HFFc6 (cell line): ENCODE data around the gene PLCB3. TPM values are rescaled to one million over a fixed set of nuclear protein-coding genes. Genes with fewer than 3 reads are reported as not detected.

Experiments used
- DNase-seq: peaks from one replicate; pipeline ENCODE4 v3.0.0-alpha.2; 2018
- H3K27ac Mint-ChIP-seq: 2 replicates; pipeline ENCODE4 v1.8.0; 2020; ENCODE audit warnings: mild to moderate bottlenecking, mixed read lengths
- H3K27me3 Mint-ChIP-seq: 2 replicates; pipeline ENCODE4 v1.8.0; 2021; ENCODE audit warnings: mild to moderate bottlenecking, moderate library complexity, mixed read lengths; ENCODE audit not compliant: insufficient read depth
- H3K36me3 Mint-ChIP-seq: 2 replicates; pipeline ENCODE4 v1.8.0; 2021; ENCODE audit warnings: low read depth, mixed read lengths
- H3K4me1 Mint-ChIP-seq: 2 replicates; pipeline ENCODE4 v1.8.0; 2020; ENCODE audit warnings: low read depth, mixed read lengths
- H3K4me3 Mint-ChIP-seq: 2 replicates; pipeline ENCODE4 v1.8.0; 2020; ENCODE audit warnings: mild to moderate bottlenecking, moderate library complexity, mixed read lengths
- H3K9me3 Mint-ChIP-seq: 2 replicates; pipeline ENCODE4 v1.8.0; 2020; ENCODE audit warnings: mild to moderate bottlenecking, mixed read lengths
- total RNA-seq, 6 experiments: library from RNA; stranded (reverse); fragmentation: NEBNext Ultra II Directional; extraction: Animal tissue kit (Norgen Biotek cat#: 25700); gene quantifications; 2 replicates in 1 of 6; 3 replicates in 5 of 6; pipeline ENCODE4 v1.2.3, GENCODE V29; 2021
- TF ChIP-seq, protein P1 (sequence below): fragments of 200-600 bp; sonication (generic); IDR thresholded peaks from 2 replicates; pipeline ENCODE4 v1.5.0; 2021; ENCODE audit warnings: antibody characterized with exemption, mild to moderate bottlenecking

PLCB3 gene
- total RNA-seq, 6 experiments from 2014 or later, result 48.1 to 58.0 (median 51.8) TPM

DNA sequence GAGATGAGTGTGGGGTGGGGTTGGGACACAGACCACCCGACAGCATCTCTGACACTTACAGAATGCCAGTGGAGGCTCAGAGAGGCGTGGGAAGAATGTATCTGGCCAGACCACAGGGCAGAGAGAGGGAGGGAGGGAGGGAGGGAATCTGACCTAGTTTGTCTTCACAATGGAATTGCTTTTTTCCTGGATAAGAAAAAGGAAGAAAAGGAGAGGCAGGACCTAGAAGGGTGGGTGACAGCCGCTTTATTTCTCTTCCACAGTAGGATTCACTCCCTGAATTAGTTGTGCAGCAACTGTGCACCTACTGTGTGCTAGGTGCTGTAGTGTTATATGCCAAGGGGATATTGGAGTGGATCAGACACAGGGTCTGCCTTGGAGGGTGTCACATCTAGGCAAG is 43.4 kb downstream of the PLCB3 start:
- Mint-ChIP-seq H3K36me3 (no peaks in the 10 kb centered on the region), H3K9me3 (no peaks in the 10 kb centered on the region), H3K27ac (no peak overlapping the region), H3K4me1 (no peaks in the 10 kb centered on the region), H3K27me3 (peaks cover 70% of the 10 kb centered on the region), H3K4me3 (no peak overlapping the region)
- no peak for DNase-seq
- TF ChIP-seq, protein P1, sequence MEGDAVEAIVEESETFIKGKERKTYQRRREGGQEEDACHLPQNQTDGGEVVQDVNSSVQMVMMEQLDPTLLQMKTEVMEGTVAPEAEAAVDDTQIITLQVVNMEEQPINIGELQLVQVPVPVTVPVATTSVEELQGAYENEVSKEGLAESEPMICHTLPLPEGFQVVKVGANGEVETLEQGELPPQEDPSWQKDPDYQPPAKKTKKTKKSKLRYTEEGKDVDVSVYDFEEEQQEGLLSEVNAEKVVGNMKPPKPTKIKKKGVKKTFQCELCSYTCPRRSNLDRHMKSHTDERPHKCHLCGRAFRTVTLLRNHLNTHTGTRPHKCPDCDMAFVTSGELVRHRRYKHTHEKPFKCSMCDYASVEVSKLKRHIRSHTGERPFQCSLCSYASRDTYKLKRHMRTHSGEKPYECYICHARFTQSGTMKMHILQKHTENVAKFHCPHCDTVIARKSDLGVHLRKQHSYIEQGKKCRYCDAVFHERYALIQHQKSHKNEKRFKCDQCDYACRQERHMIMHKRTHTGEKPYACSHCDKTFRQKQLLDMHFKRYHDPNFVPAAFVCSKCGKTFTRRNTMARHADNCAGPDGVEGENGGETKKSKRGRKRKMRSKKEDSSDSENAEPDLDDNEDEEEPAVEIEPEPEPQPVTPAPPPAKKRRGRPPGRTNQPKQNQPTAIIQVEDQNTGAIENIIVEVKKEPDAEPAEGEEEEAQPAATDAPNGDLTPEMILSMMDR, result no peak

DNA sequence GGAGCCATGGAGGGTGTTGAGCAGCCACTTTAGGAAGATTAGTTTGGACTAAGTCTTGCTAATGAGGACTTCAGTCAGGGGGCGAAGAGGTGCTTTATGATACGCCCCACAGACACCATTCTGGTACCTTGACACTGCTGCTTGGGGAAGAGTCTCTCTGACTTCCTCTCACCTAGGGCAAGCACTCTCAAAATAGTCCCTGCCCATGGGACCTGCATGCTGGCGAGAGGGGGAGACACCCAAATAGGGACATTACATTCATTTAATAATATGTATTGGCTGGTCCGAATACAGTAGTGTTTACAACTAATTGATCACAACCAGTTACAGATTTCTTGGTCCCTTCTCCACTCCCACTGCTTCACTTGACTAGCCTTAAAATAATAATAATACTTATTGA is 44.4 kb downstream of the PLCB3 start:
- H3K27ac Mint-ChIP-seq, result no peak overlapping the region
- H3K27me3 Mint-ChIP-seq, result peaks cover 71% of the 10 kb centered on the region
- DNase-seq, result no peak
- H3K36me3 Mint-ChIP-seq, result no peaks in the 10 kb centered on the region
- TF ChIP-seq, protein P1, result no peak
- no peak overlapping the region for H3K4me3 Mint-ChIP-seq
- H3K4me1 Mint-ChIP-seq, result peaks cover 5% of the 10 kb centered on the region
- H3K9me3 Mint-ChIP-seq, result no peaks in the 10 kb centered on the region

DNA sequence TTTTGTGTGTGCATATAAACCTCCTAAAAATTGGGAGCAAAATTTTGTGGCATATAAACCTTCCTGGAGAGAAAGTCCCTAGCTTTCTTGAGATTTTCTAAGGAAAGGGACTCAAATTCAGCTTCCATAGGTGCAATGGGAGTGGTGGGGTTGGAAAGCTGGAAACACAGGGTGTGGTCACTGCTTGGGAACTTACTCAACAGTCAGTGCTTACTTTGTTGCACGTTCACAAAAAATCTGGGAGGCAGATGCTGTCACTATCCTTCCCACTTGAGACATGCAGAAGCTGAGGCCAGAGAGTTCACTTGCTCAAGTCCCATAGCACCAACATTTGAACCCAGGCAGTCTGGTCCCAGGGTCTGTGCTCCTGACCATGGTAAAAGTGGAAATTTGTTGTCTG is 44.9 kb downstream of the PLCB3 start:
- no peaks in the 10 kb centered on the region for H3K36me3 Mint-ChIP-seq
- H3K4me3 Mint-ChIP-seq, result no peak overlapping the region
- H3K27ac Mint-ChIP-seq, result no peak overlapping the region
- H3K4me1 Mint-ChIP-seq, result peaks cover 8% of the 10 kb centered on the region
- TF ChIP-seq, protein P1, result no peak
- no peak for DNase-seq
- peaks cover 72% of the 10 kb centered on the region for H3K27me3 Mint-ChIP-seq
- no peaks in the 10 kb centered on the region for H3K9me3 Mint-ChIP-seq

DNA sequence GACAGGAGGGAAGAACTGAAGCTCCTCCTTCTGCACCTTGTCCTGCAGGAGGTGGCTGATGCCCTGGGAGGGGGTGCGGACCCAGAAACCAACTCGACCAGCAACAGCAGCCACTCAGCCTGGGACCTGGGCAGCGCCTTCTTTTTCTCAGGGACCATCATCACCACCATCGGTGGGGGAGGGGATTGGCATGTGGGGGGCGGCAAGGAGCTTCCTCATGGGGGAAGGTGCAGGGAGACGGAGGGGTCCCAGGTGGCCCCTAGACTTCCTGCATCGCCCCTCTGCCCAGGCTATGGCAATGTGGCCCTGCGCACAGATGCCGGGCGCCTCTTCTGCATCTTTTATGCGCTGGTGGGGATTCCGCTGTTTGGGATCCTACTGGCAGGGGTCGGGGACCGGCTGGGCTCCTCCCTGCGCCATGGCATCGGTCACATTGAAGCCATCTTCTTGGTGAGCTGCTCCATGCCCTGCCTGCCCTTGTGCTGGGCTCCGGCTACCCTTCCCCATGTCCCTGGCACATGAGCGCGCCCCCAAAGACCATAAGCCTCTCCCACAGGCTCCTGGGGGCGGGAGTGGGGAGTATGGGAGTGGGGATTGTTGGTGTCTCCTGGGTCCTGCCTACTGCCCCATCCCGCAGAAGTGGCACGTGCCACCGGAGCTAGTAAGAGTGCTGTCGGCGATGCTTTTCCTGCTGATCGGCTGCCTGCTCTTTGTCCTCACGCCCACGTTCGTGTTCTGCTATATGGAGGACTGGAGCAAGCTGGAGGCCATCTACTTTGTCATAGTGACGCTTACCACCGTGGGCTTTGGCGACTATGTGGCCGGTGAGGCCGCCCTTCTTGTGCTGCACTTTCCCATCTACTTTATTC is 45.7 kb downstream of the PLCB3 start:
- Mint-ChIP-seq H3K27me3 (peaks cover 72% of the 10 kb centered on the region), H3K4me3 (no peak overlapping the region), H3K27ac (no peak overlapping the region), H3K4me1 (peaks cover 8% of the 10 kb centered on the region), H3K9me3 (no peaks in the 10 kb centered on the region), H3K36me3 (no peaks in the 10 kb centered on the region)
- DNase-seq, result no peak
- TF ChIP-seq, protein P1, result no peak

DNA sequence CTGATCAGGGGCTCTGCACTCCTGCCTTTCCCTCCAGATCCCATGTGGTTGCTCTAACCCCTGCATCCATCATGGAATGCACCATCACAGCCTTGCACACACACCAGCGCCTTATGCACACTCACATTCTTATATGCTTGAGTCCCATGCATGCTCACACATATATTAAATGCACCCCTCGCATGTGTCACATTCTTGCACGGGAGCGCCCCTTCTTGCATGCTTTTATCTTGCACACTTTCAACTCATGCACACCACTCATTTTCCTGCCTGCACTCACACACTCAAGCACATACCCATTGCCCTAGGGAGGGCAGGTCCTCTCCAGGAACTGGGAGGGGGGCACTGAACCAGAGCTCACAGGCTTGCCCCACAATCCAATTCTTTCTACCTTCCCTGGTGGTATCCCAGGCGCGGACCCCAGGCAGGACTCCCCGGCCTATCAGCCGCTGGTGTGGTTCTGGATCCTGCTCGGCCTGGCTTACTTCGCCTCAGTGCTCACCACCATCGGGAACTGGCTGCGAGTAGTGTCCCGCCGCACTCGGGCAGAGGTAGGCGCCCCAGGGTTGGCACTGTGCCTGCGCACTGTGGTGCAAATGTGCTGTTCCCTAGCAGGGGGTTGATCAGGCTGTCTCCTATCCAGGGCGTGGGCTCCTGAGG is 46.5 kb downstream of the PLCB3 start:
- Mint-ChIP-seq H3K27ac (no peak overlapping the region), H3K36me3 (no peaks in the 10 kb centered on the region), H3K4me1 (peaks cover 8% of the 10 kb centered on the region), H3K4me3 (no peak overlapping the region), H3K9me3 (no peaks in the 10 kb centered on the region), H3K27me3 (peaks cover 69% of the 10 kb centered on the region)
- TF ChIP-seq, protein P1, result no peak
- no peak for DNase-seq
